Aorta (tissue), 5 donors: ENCODE results near the gene TM9SF4. TPM values are rescaled to one million over a fixed set of nuclear protein-coding genes. Genes with fewer than 3 reads are reported as not detected.
"Not testable (repeated sequence)": the region's sequence is repeated elsewhere in the genome, so short reads cannot be mapped to it uniquely, and the experiment has no call there.

Source experiments
- ATAC-seq: fragments of 200-7000 bp; cut with Tn5 transposase; one replicate; pipeline ENCODE4 v1.9.1; 2022; ENCODE audit warnings: moderate library complexity; ENCODE audit not compliant: low FRiP score
- DNase-seq, 2 donors: peaks; one replicate each; pipeline ENCODE4 v3.0.0-alpha.2; 2020
- H3K27ac ChIP-seq, 2 donors: one replicate each; pipeline ENCODE4 v1.5.1; 2013; ENCODE audit warnings: low read length in 2 of 2, mild to moderate bottlenecking in 2 of 2, moderate library complexity in 2 of 2, control low read depth in 1 of 2, inconsistent platforms in 1 of 2, low read depth in 1 of 2
- H3K27me3 ChIP-seq, 2 donors: one replicate each; pipeline ENCODE4 v1.6.1; 2013; ENCODE audit warnings: control low read depth in 1 of 2, low read length in 1 of 2, mild to moderate bottlenecking in 1 of 2, moderate library complexity in 1 of 2; ENCODE audit not compliant: insufficient read depth in 2 of 2, control insufficient read depth in 1 of 2
- H3K36me3 ChIP-seq, 2 donors: one replicate each; pipeline ENCODE4 v1.6.1; 2013; ENCODE audit warnings: control low read depth in 1 of 2, low read length in 1 of 2, mild to moderate bottlenecking in 1 of 2; ENCODE audit not compliant: insufficient read depth in 2 of 2, control insufficient read depth in 1 of 2
- H3K4me1 ChIP-seq, 2 donors: one replicate each; pipeline ENCODE4 v1.6.1; 2013; ENCODE audit warnings: low read length in 2 of 2, control low read depth in 1 of 2, mild to moderate bottlenecking in 1 of 2, moderate library complexity in 1 of 2; ENCODE audit not compliant: insufficient read depth in 2 of 2, control insufficient read depth in 1 of 2
- H3K4me3 ChIP-seq, 2 donors: one replicate each; pipeline ENCODE4 v1.5.1; 2013; ENCODE audit warnings: low read length in 2 of 2, control low read depth in 1 of 2, mild to moderate bottlenecking in 1 of 2
- H3K9me3 ChIP-seq: one replicate; pipeline ENCODE4 v1.6.1; 2013; ENCODE audit warnings: mild to moderate bottlenecking, low read length; ENCODE audit not compliant: control insufficient read depth
- WGBS, 2 donors: extraction: QIAGEN DNeasy Blood & Tissue Kit; methylation state at CpG; one replicate each; pipeline ENCODE4 v1.1.7; 2013; 5-methylcytosine and 5-hydroxymethylcytosine counted together
- intact Hi-C, 2 donors: fragments of 100-400 bp; cut with DNase I; formaldehyde crosslinking; loops; one replicate each; pipeline versions ENCODE4 v1.14.2 to v1.15.0; 2022
- polyA plus RNA-seq, 2 donors: library from polyadenylated mRNA; stranded (reverse); fragments of 200-250 nt; gene quantifications; one replicate each; pipeline ENCODE4 v1.2.3, GENCODE V29; 2013
- total RNA-seq, 2 donors: library from RNA; stranded (reverse); fragmentation: NEBNext Ultra II Directional; extraction: Animal tissue kit (Norgen Biotek cat#: 25700); gene quantifications; one replicate each; pipeline ENCODE4 v1.2.1, GENCODE V29; 2021
- donor health status: healthy with polysubstance abuse.
- donor health status: Bipolar disorder and iron deficiency.
- donor health status: DM: no; HTN: no; CAD: no.
- donor health status: DM: no; HTN: no; CAD: no.
- donor health status: DM: yes; HTN: yes; CAD: no.

The TM9SF4 gene
- total and polyA plus RNA-seq, 4 donors: 8.1 to 49.0 (median 27.8) TPM

DNA sequence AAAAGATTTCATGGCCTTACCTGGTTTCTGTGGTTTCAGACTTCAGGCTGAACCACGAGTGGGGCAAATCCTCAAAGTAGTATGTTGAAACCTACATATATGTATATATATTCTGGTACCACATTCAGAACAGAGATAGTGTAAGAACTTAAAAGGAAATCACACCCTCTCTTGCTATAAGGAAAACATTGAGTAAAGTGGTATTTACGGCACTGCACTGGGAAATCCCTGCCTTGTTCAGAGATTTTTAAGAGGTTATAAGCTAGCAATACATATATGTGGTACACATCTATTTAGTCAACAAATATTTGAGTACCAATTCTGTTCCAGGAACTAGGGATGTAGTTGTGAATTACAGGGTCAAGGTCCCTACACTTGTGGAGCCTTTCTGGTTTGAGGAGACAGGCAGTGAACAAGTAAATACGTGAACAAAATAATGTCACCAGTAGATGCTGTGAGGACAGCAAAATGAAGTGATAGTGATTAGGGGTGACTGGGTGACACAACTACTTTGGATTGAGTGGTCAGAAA is 1.7 kb downstream of the TM9SF4 start:
- Histone ChIP-seq H3K36me3 (no peaks in the 10 kb centered on the region), H3K27ac (no peak overlapping the region), H3K9me3 (no peaks in the 10 kb centered on the region), H3K4me1 (peaks cover 4% of the 10 kb centered on the region in 2 donors), H3K27me3 (no peaks in the 10 kb centered on the region), H3K4me3 (no peak overlapping the region)
- no peak for ATAC-seq
- intact Hi-C loops: no loop called here
- 74 to 75% methylated on average over 3 of the region's 3 CpGs for WGBS, 2 donors
- DNase-seq: no peak

DNA sequence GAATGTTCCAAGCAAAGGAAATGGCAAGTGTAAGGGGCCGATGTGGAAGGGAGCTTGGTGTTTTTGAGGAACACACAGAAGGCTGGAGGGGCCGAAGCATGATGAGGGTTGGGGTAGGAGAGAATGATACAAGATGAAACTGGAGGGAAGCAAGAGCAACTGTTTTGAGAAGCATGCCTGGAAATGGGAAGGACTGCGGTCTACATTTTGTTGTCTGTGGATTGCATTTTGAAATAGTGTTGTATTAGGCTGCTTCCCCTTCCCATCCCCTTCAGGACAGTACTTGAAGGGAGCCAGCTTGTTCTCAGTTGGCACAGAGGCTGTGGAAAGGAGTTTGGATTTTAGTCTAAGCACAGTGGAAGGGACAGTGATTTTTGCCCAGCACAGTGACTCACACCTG is 2.2 kb downstream of the TM9SF4 start:
- Histone ChIP-seq H3K9me3 (no peaks in the 10 kb centered on the region), H3K36me3 (no peaks in the 10 kb centered on the region), H3K4me1 (peaks cover 4% of the 10 kb centered on the region in 2 donors), H3K27ac (no peak overlapping the region), H3K27me3 (no peaks in the 10 kb centered on the region), H3K4me3 (no peak overlapping the region)
- WGBS, 2 donors: 90% methylated on average over 3 of the region's 3 CpGs
- DNase-seq: no peak
- ATAC-seq: no peak
- intact Hi-C loops: no loop called here

DNA sequence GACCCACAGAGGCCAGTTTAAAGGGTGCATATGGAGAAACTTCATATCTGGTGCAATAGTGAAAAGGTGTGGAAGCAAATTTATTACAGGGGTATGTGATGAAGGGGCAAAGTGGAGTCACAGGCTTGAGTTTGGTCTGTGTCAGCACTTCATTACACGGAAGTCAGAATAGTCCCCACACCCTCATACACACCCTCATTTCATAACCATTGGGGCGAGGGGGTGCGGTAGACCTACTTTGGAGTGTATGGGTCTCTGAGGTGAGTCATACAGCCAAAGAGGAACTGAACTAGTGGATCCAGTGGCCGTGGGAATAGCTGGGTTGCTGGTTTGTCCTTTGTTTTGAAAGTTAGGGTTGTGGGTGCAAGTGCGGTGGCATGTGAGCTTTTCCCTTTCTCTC is 3.3 kb downstream of the TM9SF4 start:
- H3K4me3 ChIP-seq: no peak overlapping the region
- intact Hi-C loops: no loop called here
- H3K27ac ChIP-seq: no peak overlapping the region
- H3K27me3 ChIP-seq: no peaks in the 10 kb centered on the region
- H3K4me1 ChIP-seq: peaks cover 4 to 6% of the 10 kb centered on the region in 2 donors
- H3K36me3 ChIP-seq: no peaks in the 10 kb centered on the region
- H3K9me3 ChIP-seq: no peaks in the 10 kb centered on the region
- 83 to 87% methylated on average over 5 of the region's 5 CpGs for WGBS, 2 donors
- DNase-seq (peak in 1 of 2 donors; percentile 60), ATAC-seq (no peak)

DNA sequence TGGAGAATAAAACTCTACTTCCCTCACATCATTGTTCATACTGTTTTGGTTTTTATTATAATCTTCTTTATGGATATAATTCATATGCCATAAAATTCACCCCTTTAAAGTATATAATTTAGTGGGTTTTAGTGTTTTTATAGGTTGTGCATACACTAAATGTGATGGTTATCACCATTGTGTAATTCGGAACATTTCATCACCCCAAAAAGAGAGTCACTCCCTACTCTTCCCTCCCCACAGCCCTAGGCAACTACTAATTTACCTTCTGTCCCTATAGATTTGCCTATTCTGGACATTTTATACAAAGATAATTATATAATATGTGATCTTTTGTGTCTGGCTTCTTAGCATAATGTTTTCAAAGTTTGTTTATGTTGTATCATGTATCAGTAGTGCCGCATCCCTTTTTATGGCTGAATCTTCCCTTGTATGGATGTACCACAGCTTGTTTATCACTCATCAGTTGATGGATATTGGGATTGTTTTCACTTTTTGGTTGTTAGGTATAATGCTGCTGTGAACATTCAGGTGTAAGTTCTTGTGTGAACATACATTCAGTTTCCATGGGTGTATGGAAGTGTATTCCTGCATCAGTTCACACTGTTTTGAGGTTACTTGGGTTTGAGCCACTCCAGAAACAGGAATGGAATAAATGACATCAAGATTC is 4.2 kb downstream of the TM9SF4 start:
- 85 to 94% methylated on average over 2 of the region's 2 CpGs for WGBS, 2 donors
- intact Hi-C loops: no loop called here
- no peak overlapping the region for H3K4me3 ChIP-seq
- no peak for DNase-seq
- H3K36me3 ChIP-seq: no peaks in the 10 kb centered on the region
- peaks cover 4 to 6% of the 10 kb centered on the region in 2 donors for H3K4me1 ChIP-seq
- ATAC-seq: no peak
- no peaks in the 10 kb centered on the region for H3K27me3 ChIP-seq
- no peak overlapping the region for H3K27ac ChIP-seq
- H3K9me3 ChIP-seq: no peaks in the 10 kb centered on the region

DNA sequence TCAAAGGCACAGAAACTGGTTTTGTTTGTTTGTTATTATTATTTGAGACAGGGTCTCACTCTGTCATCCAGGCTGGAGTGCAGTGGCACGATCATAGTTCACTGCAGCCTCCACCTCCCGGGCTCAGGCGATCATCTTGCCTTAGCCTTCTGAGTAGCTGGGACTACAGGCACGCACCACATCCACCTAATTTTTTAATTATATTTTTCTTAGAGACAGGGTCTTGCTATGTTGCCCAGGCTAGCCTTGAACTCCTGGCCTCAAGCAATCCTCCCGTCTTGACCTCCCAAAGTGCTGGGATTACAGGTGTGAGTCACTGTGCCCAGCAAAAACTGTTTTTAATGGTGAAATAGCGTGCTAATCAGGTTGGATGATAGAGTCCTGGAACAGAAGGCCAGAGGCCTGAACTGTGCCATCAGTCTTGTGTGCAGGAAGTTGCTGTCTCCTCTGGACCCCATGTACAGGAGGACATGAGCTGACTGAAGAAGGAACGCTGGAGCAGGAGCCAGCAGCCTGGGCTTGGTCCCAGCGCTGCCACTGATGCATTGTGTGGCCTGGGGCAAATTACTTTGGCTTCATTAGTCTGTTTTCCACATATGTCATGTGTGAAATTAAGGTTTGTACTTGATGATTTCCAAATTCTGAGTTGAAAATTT is 4.9 kb downstream of the TM9SF4 start:
- DNase-seq (no peak), ATAC-seq (no peak)
- H3K36me3 ChIP-seq: no peaks in the 10 kb centered on the region
- peaks cover 4 to 6% of the 10 kb centered on the region in 2 donors for H3K4me1 ChIP-seq
- no peak overlapping the region for H3K4me3 ChIP-seq
- H3K27me3 ChIP-seq: no peaks in the 10 kb centered on the region
- no peak overlapping the region for H3K27ac ChIP-seq
- WGBS, 2 donors: 79 to 81% methylated on average over 8 of the region's 8 CpGs
- intact Hi-C loops: no loop called here
- H3K9me3 ChIP-seq: no peaks in the 10 kb centered on the region

DNA sequence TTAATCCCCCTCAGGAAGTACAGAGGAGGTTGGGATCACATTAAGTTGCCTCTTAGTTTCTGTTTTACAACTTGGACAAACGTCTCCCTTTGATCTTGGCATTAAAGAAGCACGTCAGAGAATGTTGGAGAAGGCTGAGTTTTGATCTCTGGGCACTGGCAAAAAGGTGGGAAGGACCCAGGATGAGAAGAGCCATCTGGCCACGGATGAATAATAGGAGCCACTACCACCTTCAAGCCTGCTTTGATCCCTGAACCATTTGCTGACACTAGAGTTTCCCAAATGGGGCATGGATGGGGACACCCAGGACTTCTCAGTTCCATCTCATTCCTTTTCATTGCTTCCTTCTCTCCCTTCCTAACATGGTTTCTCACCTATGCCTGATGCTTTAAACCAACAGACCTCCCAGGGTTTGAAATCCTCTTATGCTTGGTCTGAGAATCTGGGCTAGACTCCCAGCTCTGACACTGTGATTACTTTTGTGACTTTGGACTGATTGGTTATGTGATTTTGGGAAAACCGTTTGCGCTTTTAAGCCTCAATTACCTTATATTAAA is 5.8 kb downstream of the TM9SF4 start:
- ATAC-seq (no peak), DNase-seq (no peak)
- H3K4me1 ChIP-seq: peaks cover 4 to 6% of the 10 kb centered on the region in 2 donors
- H3K27ac ChIP-seq: no peak overlapping the region
- 39 to 54% methylated on average over 5 of the region's 5 CpGs for WGBS, 2 donors
- intact Hi-C loops: no loop called here
- H3K27me3 ChIP-seq: no peaks in the 10 kb centered on the region
- H3K9me3 ChIP-seq: no peaks in the 10 kb centered on the region
- H3K36me3 ChIP-seq: no peaks in the 10 kb centered on the region
- H3K4me3 ChIP-seq: no peak overlapping the region

DNA sequence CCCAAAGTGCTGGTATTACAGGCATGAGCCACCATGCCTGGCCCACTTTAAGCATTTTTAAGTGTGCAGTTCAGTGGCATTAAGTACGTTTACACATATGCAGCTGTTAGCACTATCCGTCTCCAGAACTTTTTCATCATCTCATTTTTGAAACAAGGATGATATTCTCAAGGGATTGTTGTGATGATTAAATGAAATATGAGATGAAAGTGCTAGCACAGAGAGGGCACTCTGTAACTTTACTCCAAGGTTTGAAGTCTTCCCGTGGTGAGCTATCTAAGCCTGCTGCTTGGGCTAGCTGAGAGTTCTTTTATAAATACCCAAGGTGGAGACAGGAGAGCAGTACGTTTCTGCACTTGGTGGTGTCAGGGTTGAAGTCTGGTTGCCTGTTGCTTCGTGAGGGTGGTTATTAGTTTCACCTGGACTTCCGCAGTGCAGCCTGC is 6.6 kb downstream of the TM9SF4 start:
- 63 to 71% methylated on average over 6 of the region's 6 CpGs for whole genome bisulfite sequencing, 2 donors
- DNase-seq (no peak), ATAC-seq (no peak)
- Histone ChIP-seq H3K27me3 (no peaks in the 10 kb centered on the region), H3K27ac (no peak overlapping the region), H3K4me1 (peaks cover 0 to 2% of the 10 kb centered on the region in 2 donors), H3K9me3 (no peaks in the 10 kb centered on the region), H3K36me3 (no peaks in the 10 kb centered on the region), H3K4me3 (no peak overlapping the region)
- intact Hi-C loops: no loop called here

DNA sequence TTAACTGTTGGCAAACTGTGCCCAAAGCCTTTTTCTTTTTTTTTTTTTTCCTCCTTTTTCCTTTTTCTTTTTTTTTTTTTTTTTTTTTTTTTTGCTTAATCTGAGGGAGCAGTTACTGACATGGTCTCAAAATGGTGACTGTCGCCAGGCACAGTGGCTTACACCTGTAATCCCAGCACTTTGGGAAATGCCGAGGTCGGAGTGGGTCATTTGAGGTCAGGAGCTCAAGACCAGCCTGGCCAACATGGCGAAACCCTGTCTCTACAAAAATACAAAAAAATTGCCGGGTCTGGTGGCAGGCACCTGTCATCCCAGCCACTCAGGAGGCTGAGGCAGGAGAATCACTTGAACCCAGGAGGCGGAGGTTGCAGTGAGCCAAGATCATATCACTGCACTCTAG is 7.3 kb downstream of the TM9SF4 start:
- WGBS, 2 donors: 84 to 86% methylated on average over 6 of the region's 6 CpGs
- H3K36me3 ChIP-seq, H3K4me3 ChIP-seq, H3K4me1 ChIP-seq, DNase-seq, H3K9me3 ChIP-seq, H3K27ac ChIP-seq, intact Hi-C loops, ATAC-seq, H3K27me3 ChIP-seq: not testable (repeated sequence)
